HG03095 (cell line): Measurements from ENCODE around the gene KHSRP.

Experiments used
- ATAC-seq: cut with Tn5 transposase; IDR thresholded peaks from one replicate; pipeline ENCODE4 v1.9.1; 2021; ENCODE audit warnings: moderate library complexity; ENCODE audit not compliant: unreplicated experiment

The KHSRP gene

GRCh38 chr19:6424195-6424938 is at the start of gene KHSRP:
Gene KHSRP, minus strand, starts transcription at chr19:6424811. Its CDS starts 110 bp downstream, at chr19:6424701.
- ATAC-seq: no peak

- ATAC-seq: no peak
These were observed 49.0 kb upstream of the KHSRP start for GRCh38 chr19:6473647-6474046.

GRCh38 chr19:6472713-6473112 is 48.1 kb upstream of the KHSRP start:
- no peak for ATAC-seq

GRCh38 chr19:6471076-6471475 is 46.5 kb upstream of the KHSRP start:
- no peak for ATAC-seq

GRCh38 chr19:6470173-6470572 is 45.6 kb upstream of the KHSRP start:
- no peak for ATAC-seq

- no peak for ATAC-seq
These were observed 42.8 kb upstream of the KHSRP start for GRCh38 chr19:6467384-6467783.

GRCh38 chr19:6466526-6467248 is 42.1 kb upstream of the KHSRP start:
- no peak for ATAC-seq

- no peak for ATAC-seq
These were observed 41.1 kb upstream of the KHSRP start for GRCh38 chr19:6465663-6466062.

GRCh38 chr19:6465006-6465405 is 40.4 kb upstream of the KHSRP start:
- ATAC-seq: no peak

GRCh38 chr19:6464070-6464873 is 39.7 kb upstream of the KHSRP start, which contains the start of gene CRB3:
Gene CRB3, plus strand, starts transcription at chr19:6464271. Its CDS starts 431 bp downstream, at chr19:6464702.
- ATAC-seq: no peak

GRCh38 chr19:6460099-6460884 is 35.7 kb upstream of the KHSRP start:
- ATAC-seq: peak; percentile 61

- no peak for ATAC-seq
These were observed 34.9 kb upstream of the KHSRP start, which contains the start of gene SLC25A23 for GRCh38 chr19:6459262-6460098. Gene SLC25A23, minus strand, starts transcription at chr19:6459792. Its CDS starts 164 bp downstream, at chr19:6459628.

- ATAC-seq: no peak
These were observed 34.2 kb upstream of the KHSRP start for GRCh38 chr19:6458695-6459261.

- no peak for ATAC-seq
These were observed 33.5 kb upstream of the KHSRP start for GRCh38 chr19:6457958-6458694.

- ATAC-seq: no peak
These were observed 31.3 kb upstream of the KHSRP start for GRCh38 chr19:6455924-6456323.

- no peak for ATAC-seq
These were observed 29.4 kb upstream of the KHSRP start for GRCh38 chr19:6453951-6454565.

GRCh38 chr19:6452899-6453298 is 28.3 kb upstream of the KHSRP start:
- no peak for ATAC-seq

GRCh38 chr19:6452223-6452614 is 27.6 kb upstream of the KHSRP start:
- ATAC-seq: no peak
